Cardiac septum (tissue), 1 donor: Measurements from ENCODE around the gene AGAP1. TPM values are rescaled to one million over a fixed set of nuclear protein-coding genes. Genes with fewer than 3 reads are reported as not detected.
A peak's percentile ranks its signal among the peaks of the same experiment; 100 is the strongest.

Experiments
- DNase-seq: peaks from one replicate; pipeline ENCODE4 v3.0.0-alpha.2; 2020; ENCODE audit warnings: low spot score
- intact Hi-C: fragments of 100-400 bp; cut with DNase I; formaldehyde crosslinking; loops from one replicate; pipeline ENCODE4 v1.14.0; 2022
- total RNA-seq: library from RNA; stranded (reverse); fragmentation: NEBNext Ultra II Directional; extraction: Animal tissue kit (Norgen Biotek cat#: 25700); gene quantifications from one replicate; pipeline ENCODE4 v1.2.1, GENCODE V29; 2021
- donor health status: DM: no; HTN: no; CAD: no.

AGAP1 gene
- total RNA-seq, 1 donor from 2014 or later: 18.7 TPM

GRCh38 chr2:235505181-235505741 is 11.4 kb downstream of the AGAP1 start:
- intact Hi-C loops: no loop called here
- peak; percentile 57 for DNase-seq

DNA sequence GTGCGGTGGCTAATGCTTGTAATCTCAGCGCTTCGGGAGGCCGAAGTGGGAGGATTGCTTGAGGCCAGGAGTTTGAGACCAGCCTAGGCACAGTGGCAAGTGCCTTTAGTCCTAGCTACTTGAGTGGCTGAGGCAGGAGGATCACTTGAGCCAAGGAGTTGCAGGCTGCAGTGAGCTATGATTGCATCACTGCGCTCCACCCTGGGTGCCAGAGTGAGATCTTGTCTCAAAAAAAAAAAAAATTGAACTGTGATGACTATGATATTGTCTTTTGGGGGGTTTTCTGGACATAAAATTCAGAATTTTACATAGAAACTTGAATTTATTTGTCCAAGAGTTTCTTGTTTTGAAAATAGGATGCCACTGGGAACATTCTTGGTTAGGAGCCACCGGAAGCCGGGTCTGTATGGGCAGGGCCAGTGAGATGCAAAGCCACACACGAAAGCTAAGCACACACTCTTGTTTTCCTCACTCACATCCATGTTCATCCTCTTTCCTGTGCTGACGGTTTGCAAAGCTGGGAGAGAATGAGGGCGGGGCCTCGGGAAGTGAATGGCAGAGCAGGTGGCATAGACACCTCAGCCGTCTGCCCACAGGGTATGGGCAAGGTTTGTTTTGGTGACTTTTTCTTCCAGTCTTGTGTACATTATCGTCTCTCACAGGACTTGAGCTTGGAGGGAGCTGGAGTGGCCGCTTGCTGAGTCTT is 12.6 kb downstream of the AGAP1 start:
- intact Hi-C loops: no loop called here
- no peak for DNase-seq

DNA sequence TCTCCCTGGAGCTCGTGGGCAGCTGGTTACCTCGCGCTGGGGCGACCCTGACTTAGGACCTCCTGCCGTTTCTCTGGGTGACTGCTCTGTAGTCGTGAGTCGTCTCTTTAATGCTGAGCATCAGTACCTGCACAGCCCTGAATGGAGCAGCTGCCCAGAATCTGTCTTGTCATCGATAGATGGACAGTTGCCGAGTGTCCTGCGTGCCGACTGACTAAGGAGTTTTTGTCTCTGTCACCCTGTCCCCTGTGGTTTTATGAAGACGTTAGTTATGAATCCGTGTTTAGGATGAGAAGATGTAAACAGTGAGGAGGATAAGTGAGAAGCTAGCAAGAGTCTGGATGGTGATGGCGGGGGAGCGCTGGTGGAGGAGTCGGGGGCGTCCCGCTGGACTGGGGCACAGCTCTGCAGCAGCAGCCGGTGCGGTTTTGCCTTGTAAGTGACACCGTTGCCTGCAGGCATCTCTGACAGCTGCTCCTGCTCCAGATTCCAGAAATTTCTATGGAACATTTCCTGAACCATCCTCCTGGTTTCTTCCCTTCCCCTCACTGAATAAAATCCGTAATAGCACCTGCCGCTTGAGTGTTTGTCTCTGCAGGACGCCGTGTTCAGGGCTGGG is 13.3 kb downstream of the AGAP1 start:
- DNase-seq: no peak
- intact Hi-C loops: no loop called here

DNA sequence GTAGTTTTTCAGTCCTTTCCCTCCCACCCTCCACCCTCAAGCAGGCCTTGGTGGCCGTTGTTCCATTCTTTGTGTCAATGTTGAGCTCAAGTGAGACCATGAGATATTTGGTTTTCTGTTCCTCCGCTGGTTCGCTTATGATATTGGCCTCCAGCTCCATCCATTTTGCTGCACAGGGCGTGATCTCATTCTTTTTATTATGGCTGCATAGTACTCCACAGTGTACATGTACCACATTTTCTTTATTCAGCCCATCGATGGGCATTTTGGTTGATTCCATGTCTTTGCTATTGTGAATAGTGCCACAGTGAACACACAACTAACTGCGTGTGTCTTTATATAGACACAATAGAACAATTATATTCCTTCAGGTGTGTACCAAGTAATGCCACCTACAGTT is 14.1 kb downstream of the AGAP1 start:
- intact Hi-C loops: no loop called here
- no peak for DNase-seq

GRCh38 chr2:235508371-235509160 is 14.7 kb downstream of the AGAP1 start:
- DNase-seq: no peak
- intact Hi-C loops: no loop called here

- DNase-seq: no peak
- intact Hi-C loops: no loop called here
Observed at GRCh38 chr2:235510318-235510717, 16.5 kb downstream of the AGAP1 start.

DNA sequence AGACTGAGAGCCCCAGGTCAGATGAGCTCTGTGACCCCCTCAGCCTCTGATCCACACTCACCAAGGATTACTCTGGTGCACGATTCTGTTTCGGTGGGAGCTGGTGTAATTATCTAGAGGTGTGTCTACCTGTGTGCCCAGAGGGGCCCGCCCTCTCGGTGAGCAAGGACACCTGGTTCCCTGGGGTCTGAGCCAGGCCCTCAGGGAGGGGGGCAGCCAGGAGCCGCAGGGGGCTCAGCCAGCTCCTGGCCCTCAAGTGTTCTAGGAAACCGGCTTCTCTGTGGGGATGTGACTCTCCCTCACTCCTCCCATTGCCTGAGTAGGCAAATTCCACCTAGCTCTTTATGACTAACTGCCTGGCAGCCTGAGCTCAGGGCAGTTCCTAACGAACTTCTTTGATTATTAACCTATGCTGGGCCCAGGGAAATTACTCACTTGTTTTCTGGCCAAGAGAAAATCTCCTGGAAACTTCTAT is 17.4 kb downstream of the AGAP1 start:
- DNase-seq: no peak
- intact Hi-C loops: no loop called here

GRCh38 chr2:235511751-235512698 is 18.2 kb downstream of the AGAP1 start:
- DNase-seq: no peak
- intact Hi-C loops: no loop called here

DNA sequence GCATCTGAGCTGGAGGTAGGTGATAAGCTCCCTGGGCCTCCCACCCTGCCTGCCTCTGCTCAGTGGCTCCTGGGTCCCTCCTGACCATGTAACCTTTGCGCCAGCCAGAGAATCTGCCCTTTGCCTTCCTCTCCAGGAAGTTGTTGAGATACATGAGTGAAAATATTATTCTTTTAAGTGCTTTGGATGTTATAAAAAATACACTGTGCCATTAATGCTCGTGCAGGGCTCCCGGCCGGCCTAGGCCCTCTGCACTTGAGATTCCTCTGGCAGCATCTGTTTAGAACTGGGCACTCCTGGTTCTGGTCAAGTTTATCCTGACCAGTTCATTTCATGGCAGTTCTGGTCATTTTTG is 18.8 kb downstream of the AGAP1 start:
- DNase-seq: no peak
- intact Hi-C loops: no loop called here

DNA sequence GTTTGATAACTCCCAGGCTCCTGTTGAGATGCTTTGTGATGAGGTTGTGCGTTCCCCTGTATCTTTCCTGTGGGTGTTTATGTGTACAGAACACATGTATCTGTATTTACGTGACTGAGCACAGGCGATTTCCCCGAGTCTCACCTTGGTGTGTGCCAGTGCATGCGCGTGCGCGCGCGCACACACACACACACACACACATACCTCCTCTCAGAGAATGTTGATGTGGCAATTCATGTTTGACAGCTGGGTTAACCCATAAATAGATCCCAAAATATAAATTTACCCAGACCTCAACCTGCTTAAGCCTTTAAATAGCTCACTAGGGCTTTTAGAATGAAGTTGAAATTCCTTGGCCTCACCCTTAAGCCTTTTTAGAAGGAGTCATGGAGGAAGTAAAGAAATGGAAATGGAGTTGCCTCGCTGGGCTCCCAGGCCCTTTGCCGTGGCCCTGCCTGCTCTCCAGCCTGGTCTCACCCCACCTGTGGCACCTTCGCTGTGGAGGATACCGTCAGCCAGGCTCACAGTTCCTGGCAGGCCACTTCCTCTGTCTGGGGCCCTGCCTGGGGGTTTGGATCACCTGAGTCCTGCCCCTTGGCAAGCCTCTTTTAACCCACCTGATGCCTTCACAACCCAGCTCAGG is 20.3 kb downstream of the AGAP1 start:
- intact Hi-C loops: no loop called here

GRCh38 chr2:235514627-235515363 is 21.0 kb downstream of the AGAP1 start:
- DNase-seq: no peak
- intact Hi-C loops: no loop called here

More for the DNA sequence above, 20.3 kb downstream of the AGAP1 start:
- DNase-seq: no peak

DNA sequence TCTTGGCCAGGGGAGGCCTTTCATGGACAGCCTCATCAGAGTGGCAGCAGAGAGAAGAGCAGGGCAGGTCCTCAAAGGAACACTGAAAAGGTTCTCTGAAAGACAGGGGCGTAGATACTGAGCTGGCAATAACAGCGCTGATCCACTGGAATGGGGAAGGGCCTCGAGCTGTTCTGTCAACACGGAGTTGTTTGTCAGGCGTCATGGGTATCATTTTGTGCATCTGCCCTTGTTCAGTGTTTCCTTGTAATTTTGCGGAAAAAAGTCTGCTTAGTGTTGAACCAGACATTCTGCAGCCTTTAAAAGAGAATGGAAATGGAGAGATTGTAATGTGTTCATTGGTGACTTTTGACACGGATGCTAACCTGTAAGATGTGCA is 21.5 kb downstream of the AGAP1 start:
- intact Hi-C loops: no loop called here
- no peak for DNase-seq

DNA sequence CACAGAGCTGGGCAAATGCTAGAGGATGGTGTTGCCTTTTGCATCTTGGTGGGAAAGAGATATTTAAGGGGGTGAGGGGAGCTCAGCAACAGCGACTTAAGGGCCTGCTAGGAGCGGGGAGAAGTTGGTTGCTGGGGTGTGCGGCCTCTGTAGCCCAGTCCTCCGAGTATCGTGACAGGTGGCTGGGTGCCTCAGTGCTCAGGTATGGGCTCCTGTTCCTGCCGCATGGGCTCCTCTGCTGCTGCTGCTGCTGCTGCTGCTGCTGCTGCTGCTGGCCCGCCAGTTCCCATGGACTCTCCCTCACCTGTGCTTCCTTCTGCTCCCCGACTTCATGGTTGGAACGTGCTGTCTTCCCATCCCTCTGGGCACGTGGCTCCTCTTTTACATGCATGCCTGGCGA is 22.0 kb downstream of the AGAP1 start:
- intact Hi-C loops: no loop called here
- no peak for DNase-seq

DNA sequence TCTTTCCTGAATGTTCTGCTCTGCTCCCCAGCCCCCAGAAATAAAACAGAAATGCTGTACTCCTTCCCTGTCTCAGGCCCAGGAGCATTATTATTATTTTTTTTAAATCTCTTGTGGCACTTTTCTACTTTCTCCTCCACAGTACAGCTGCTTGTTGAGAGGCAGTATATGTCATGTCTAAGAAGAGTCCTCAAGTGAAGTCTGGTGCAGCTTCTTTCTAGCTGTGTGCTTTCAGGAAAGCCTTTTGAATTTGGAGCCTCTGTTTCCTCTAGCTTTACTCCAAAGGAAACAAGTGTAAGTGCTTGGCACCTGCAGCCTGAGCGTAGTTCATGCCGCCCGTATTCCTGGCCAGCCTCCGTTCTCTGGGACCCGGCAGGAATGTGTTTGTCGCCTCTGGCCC is 22.4 kb downstream of the AGAP1 start:
- intact Hi-C loops: no loop called here
- no peak for DNase-seq

DNA sequence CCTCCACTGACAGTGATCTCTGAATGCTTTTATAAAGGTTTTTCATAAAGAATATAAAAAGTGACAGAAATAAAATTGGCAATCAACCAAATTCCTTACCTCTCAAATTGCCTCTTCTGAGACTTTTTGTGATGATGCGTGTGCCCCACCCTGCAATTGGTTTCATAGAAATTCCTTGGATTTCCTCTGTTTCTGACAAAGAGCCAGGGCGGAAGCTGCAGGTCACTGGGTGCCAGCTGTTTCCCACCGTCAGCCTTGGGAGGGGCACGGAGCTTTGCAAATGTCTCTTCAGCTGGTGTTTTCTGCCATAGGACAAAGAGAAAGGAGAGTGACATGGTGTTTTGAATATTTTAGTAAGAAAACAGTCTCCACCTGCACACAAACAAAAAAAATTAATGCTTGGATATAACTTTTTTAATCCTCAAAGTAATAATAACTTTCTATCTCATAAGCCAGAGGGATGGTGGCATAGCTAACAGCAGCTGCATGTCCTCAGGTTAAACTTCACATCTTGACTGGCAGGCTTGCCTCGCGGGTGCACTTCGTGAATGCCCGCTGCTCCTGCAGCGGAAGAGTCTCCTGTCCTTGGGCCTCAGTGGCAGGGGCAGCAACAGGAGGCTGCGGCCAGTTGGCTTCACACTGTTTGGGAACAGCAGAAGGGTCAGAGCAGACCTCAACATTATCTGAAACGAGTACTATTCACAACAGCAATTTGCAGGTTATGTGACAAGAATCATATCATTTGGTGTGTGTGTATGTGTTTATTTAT is 24.7 kb downstream of the AGAP1 start:
- no peak for DNase-seq
- intact Hi-C loops: no loop called here

- no peak for DNase-seq
- intact Hi-C loops: no loop called here
Observed at GRCh38 chr2:235520787-235521186, 26.9 kb downstream of the AGAP1 start.

- intact Hi-C loops: no loop called here
- DNase-seq: no peak
Observed at GRCh38 chr2:235521844-235522243, 28.0 kb downstream of the AGAP1 start.

- intact Hi-C loops: no loop called here
- DNase-seq: no peak
Observed at GRCh38 chr2:235523021-235523420, 29.2 kb downstream of the AGAP1 start.
